MM.1S (cell line): ENCODE results near the gene ESPL1.

ENCODE experiments used
- DNase-seq: peaks from one replicate; pipeline ENCODE4 v3.0.0-alpha.2; 2015
- H2AFZ ChIP-seq: fragments of 300-600 bp; sonication (generic); 2 replicates; pipeline ENCODE4 v1.6.0; 2016; ENCODE audit warnings: antibody characterized with exemption, low read length
- H3F3A ChIP-seq: fragments of 300-600 bp; sonication (generic); 2 replicates; pipeline ENCODE4 v1.6.1; 2016; ENCODE audit warnings: mild to moderate bottlenecking, antibody characterized with exemption, low read length, moderate library complexity, mixed read lengths; ENCODE audit not compliant: insufficient read depth
- H3K27ac ChIP-seq: fragments of 300-600 bp; sonication (generic); 2 replicates; pipeline ENCODE4 v1.5.1; 2016; ENCODE audit warnings: mild to moderate bottlenecking, low read length
- H3K27me3 ChIP-seq: fragments of 300-600 bp; sonication (generic); replicated peaks from 2 replicates; pipeline ENCODE4 v1.6.0; 2016; ENCODE audit warnings: low read length; ENCODE audit not compliant: insufficient read depth
- H3K36me3 ChIP-seq: fragments of 300-600 bp; sonication (generic); replicated peaks from 2 replicates; pipeline ENCODE4 v1.6.1; 2016; ENCODE audit warnings: mild to moderate bottlenecking, low read length, mixed read lengths; ENCODE audit not compliant: insufficient read depth
- H3K4me1 ChIP-seq: fragments of 300-600 bp; sonication (generic); 2 replicates; pipeline ENCODE4 v1.6.1; 2016; ENCODE audit warnings: low read length, mixed read lengths
- H3K4me2 ChIP-seq: fragments of 300-600 bp; sonication (generic); 2 replicates; pipeline ENCODE4 v1.6.0; 2016; ENCODE audit warnings: low read depth, low read length
- H3K4me3 ChIP-seq: fragments of 300-600 bp; sonication (generic); 2 replicates; pipeline ENCODE4 v1.5.1; 2016; ENCODE audit warnings: low read length, mixed read lengths
- H3K79me2 ChIP-seq: fragments of 300-600 bp; sonication (generic); 2 replicates; pipeline ENCODE4 v1.6.1; 2016; ENCODE audit warnings: mixed run types, low read length, mixed read lengths
- H3K9ac ChIP-seq: fragments of 300-600 bp; sonication (generic); 2 replicates; pipeline ENCODE4 v1.6.1; 2016; ENCODE audit warnings: low read length, mixed read lengths
- H3K9me2 ChIP-seq: fragments of 300-600 bp; sonication (generic); replicated peaks from 2 replicates; pipeline ENCODE4 v1.6.1; 2016; ENCODE audit warnings: mild to moderate bottlenecking, low read length, mixed read lengths; ENCODE audit not compliant: insufficient read depth
- H3K9me3 ChIP-seq: fragments of 300-600 bp; sonication (generic); replicated peaks from 2 replicates; pipeline ENCODE4 v1.6.1; 2016; ENCODE audit warnings: mild to moderate bottlenecking, low read length, mixed read lengths; ENCODE audit not compliant: insufficient read depth
- H4K20me1 ChIP-seq: fragments of 300-600 bp; sonication (generic); 2 replicates; pipeline ENCODE4 v1.6.1; 2016; ENCODE audit warnings: mild to moderate bottlenecking, low read length, moderate library complexity, mixed read lengths; ENCODE audit not compliant: insufficient read depth
- CTCF ChIP-seq: fragments of 300-600 bp; sonication (generic); IDR thresholded peaks from 2 replicates; pipeline ENCODE4 v1.5.1; 2016; ENCODE audit warnings: antibody characterized with exemption, low read length, mixed read lengths
- EZH2 ChIP-seq: fragments of 300-600 bp; sonication (generic); optimal IDR thresholded peaks from 2 replicates; pipeline ENCODE3; 2017; ENCODE audit warnings: low read depth, mild to moderate bottlenecking, antibody characterized with exemption, low read length, mixed read lengths
- EZH2phosphoT487 ChIP-seq: fragments of 300-600 bp; sonication (generic); IDR thresholded peaks from 2 replicates; pipeline ENCODE4 v1.6.1; 2018; ENCODE audit warnings: antibody characterized with exemption, low read length

The ESPL1 gene

GRCh38 chr12:53320352-53321195 is 52.5 kb downstream of the ESPL1 start:
- H3K9me3 ChIP-seq = no peaks in the 10 kb centered on the region
- H3F3A ChIP-seq = peaks cover 27% of the 10 kb centered on the region
- peak overlapping the region; percentile 98 for H3K4me3 ChIP-seq
- H3K36me3 ChIP-seq = 0 out of 2 replicates have a peak, but pooled peaks cover 3% of the 10 kb centered on the region
- H3K4me1 ChIP-seq = peaks cover 17% of the 10 kb centered on the region
- peak overlapping the region; percentile 89 for H3K27ac ChIP-seq
- H3K79me2 ChIP-seq = peaks cover 23% of the 10 kb centered on the region
- peak overlapping the region; percentile 96 for H3K4me2 ChIP-seq
- peak overlapping the region; percentile 94 for H2AFZ ChIP-seq
- H3K9ac ChIP-seq = peak overlapping the region; percentile 84
- no peak for DNase-seq
- no peaks in the 10 kb centered on the region for H3K27me3 ChIP-seq
- no peak for TF ChIP-seq EZH2
- no peak for TF ChIP-seq CTCF
- no peak for TF ChIP-seq EZH2phosphoT487
- no peaks in the 10 kb centered on the region for H4K20me1 ChIP-seq
- no peaks in the 10 kb centered on the region for H3K9me2 ChIP-seq

GRCh38 chr12:53324113-53324778 is 56.1 kb downstream of the ESPL1 start:
- no peaks in the 10 kb centered on the region for H3K9me2 ChIP-seq
- H4K20me1 ChIP-seq = no peaks in the 10 kb centered on the region
- H3K9me3 ChIP-seq = no peaks in the 10 kb centered on the region
- H3K27me3 ChIP-seq = no peaks in the 10 kb centered on the region
- H3K79me2 ChIP-seq = peaks cover 13% of the 10 kb centered on the region
- TF ChIP-seq EZH2 (no peak), EZH2phosphoT487 (no peak), CTCF (no peak)
- H3K9ac ChIP-seq = peak overlapping the region; percentile 80; the same call in 1 of the 2 replicates
- DNase-seq = peak; percentile 80
- H3K27ac ChIP-seq = peak overlapping the region; percentile 57; the same call in 1 of the 2 replicates
- H2AFZ ChIP-seq = peak overlapping the region; percentile 79
- H3K4me1 ChIP-seq = peaks cover 17% of the 10 kb centered on the region
- no peaks in the 10 kb centered on the region for H3K36me3 ChIP-seq
- H3K4me2 ChIP-seq = peak overlapping the region; percentile 92
- H3F3A ChIP-seq = peaks cover 27% of the 10 kb centered on the region
- H3K4me3 ChIP-seq = peak overlapping the region; percentile 65

GRCh38 chr12:53324779-53325510 is 56.8 kb downstream of the ESPL1 start:
- Histone ChIP-seq H3K27ac (peak overlapping the region; percentile 57; the same call in 1 of the 2 replicates), H3K27me3 (no peaks in the 10 kb centered on the region)

More at GRCh38 chr12:53324779-53325510, 56.8 kb downstream of the ESPL1 start:
- H3K9me2 ChIP-seq = no peaks in the 10 kb centered on the region
- no peaks in the 10 kb centered on the region for H3K9me3 ChIP-seq
- peak overlapping the region; percentile 65 for H3K4me3 ChIP-seq
- peak overlapping the region; percentile 92 for H3K4me2 ChIP-seq
- peak; percentile 93 for DNase-seq
- peak overlapping the region; percentile 80 for H3K9ac ChIP-seq
- H3K4me1 ChIP-seq = peaks cover 17% of the 10 kb centered on the region
- no peaks in the 10 kb centered on the region for H4K20me1 ChIP-seq
- peak overlapping the region; percentile 79 for H2AFZ ChIP-seq
- peaks cover 9% of the 10 kb centered on the region for H3K79me2 ChIP-seq
- H3K36me3 ChIP-seq = no peaks in the 10 kb centered on the region
- TF ChIP-seq CTCF (peak; percentile 79), EZH2phosphoT487 (no peak)
- peaks cover 26% of the 10 kb centered on the region for H3F3A ChIP-seq
